Endothelial cell of umbilical vein (primary cell): ENCODE measurements around the gene CHMP1B. TPM values are rescaled to one million over a fixed set of nuclear protein-coding genes. Genes with fewer than 3 reads are reported as not detected.

Source experiments
- BruUV-seq: library from RNA; stranded (reverse); fragments of 400-500 nt; replicated peaks from 2 replicates; lab custom pipeline; 2021; lab: Mats Ljungman, UMichigan
- CTCF ChIA-PET: fragments of 300-600, 350-600 bp; sonication (Branson Sonifier 250); formaldehyde crosslinking; loops from one replicate; lab custom pipeline; 2021; ENCODE audit warnings: antibody characterized with exemption, inconsistent platforms; lab: Charles Lee
- POLR2A ChIA-PET: fragments of 300-600, 350-600 bp; sonication (Branson Sonifier 250); formaldehyde crosslinking; loops from one replicate; lab custom pipeline; 2021; ENCODE audit warnings: antibody characterized with exemption, inconsistent platforms; lab: Charles Lee
- DNase-seq: peaks from one replicate; pipeline ENCODE4 v3.0.0-alpha.2; 2011; ENCODE audit warnings: low read depth, low spot score
- FAIRE-seq: peaks from 2 replicates; lab custom pipeline; 2011; peaks lifted over from hg19 to GRCh38; lab: Jason Lieb, UNC
- H2AFZ ChIP-seq: 2 replicates; pipeline ENCODE4 v1.6.0; 2012; ENCODE audit warnings: low read depth, low read length, control low read depth, inconsistent platforms
- H3K27ac ChIP-seq: 2 replicates; pipeline ENCODE4 v1.5.1; 2011; ENCODE audit warnings: low read depth, mild to moderate bottlenecking, control low read depth, low read length, moderate library complexity; ENCODE audit not compliant: insufficient read depth
- H3K27me3 ChIP-seq, 2 experiments: 2 replicates each; pipeline versions ENCODE4 v1.6.0 to v1.6.1; 2011; ENCODE audit warnings: low read length in 2 of 2, mixed read lengths in 1 of 2; ENCODE audit not compliant: control insufficient read depth in 2 of 2, insufficient read depth in 2 of 2
- H3K36me3 ChIP-seq, 2 experiments: 2 replicates in 1 of 2; 3 replicates in 1 of 2; pipeline ENCODE4 v1.5.1; 2011; ENCODE audit warnings: low read length in 2 of 2, mild to moderate bottlenecking in 1 of 2, moderate library complexity in 1 of 2; ENCODE audit not compliant: control insufficient read depth in 2 of 2, insufficient read depth in 2 of 2; ENCODE audit errors: extremely low read depth in 1 of 2
- H3K4me1 ChIP-seq: 3 replicates; pipeline ENCODE4 v1.5.1; 2011; ENCODE audit warnings: mild to moderate bottlenecking, low read length; ENCODE audit not compliant: control insufficient read depth, insufficient read depth; ENCODE audit errors: extremely low read depth
- H3K4me2 ChIP-seq: 2 replicates; pipeline ENCODE4 v1.6.1; 2011; ENCODE audit warnings: low read length, control low read depth, mixed read lengths; ENCODE audit not compliant: insufficient read depth
- H3K4me3 ChIP-seq, 3 experiments: fragments of 200-600 bp in 1 of 3; sonication (generic), shearing (Covaris generic) in 1 of 3; replicated peaks in 1 of 3; 2 replicates each; pipeline ENCODE4 v1.5.1; 2011 to 2016; ENCODE audit warnings: control low read depth in 3 of 3, low read length in 3 of 3, mild to moderate bottlenecking in 2 of 3, inconsistent platforms in 1 of 3, low read depth in 1 of 3, moderate library complexity in 1 of 3; ENCODE audit not compliant: insufficient read depth in 1 of 3
- H3K79me2 ChIP-seq: 2 replicates; pipeline ENCODE4 v1.6.0; 2012; ENCODE audit warnings: low read length, inconsistent platforms; ENCODE audit not compliant: control insufficient read depth, insufficient read depth
- H3K9ac ChIP-seq: replicated peaks from 2 replicates; pipeline ENCODE3; 2011; ENCODE audit warnings: low read length, control low read depth; ENCODE audit not compliant: insufficient read depth; ENCODE audit errors: extremely low read depth
- H3K9me1 ChIP-seq: replicated peaks from 3 replicates; pipeline ENCODE4 v1.6.0; 2011; ENCODE audit warnings: mild to moderate bottlenecking, low read length; ENCODE audit not compliant: control insufficient read depth, insufficient read depth; ENCODE audit errors: extremely low read depth
- H3K9me3 ChIP-seq: replicated peaks from 2 replicates; pipeline ENCODE4 v1.5.1; 2012; ENCODE audit warnings: low read length, inconsistent platforms; ENCODE audit not compliant: control insufficient read depth, insufficient read depth
- H4K20me1 ChIP-seq: replicated peaks from 2 replicates; pipeline ENCODE3; 2011; ENCODE audit warnings: mild to moderate bottlenecking, low read length; ENCODE audit not compliant: control insufficient read depth, insufficient read depth; ENCODE audit errors: extremely low read depth
- EZH2 ChIP-seq: IDR thresholded peaks from 2 replicates; pipeline ENCODE4 v1.6.1; 2012; ENCODE audit warnings: borderline replicate concordance, low read depth, mild to moderate bottlenecking, moderate library complexity, low read length, inconsistent platforms; ENCODE audit not compliant: severe bottlenecking
- FOS ChIP-seq: IDR thresholded peaks from 2 replicates; pipeline ENCODE4 v1.6.1; 2011; ENCODE audit warnings: mild to moderate bottlenecking, low read length, moderate library complexity, borderline replicate concordance; ENCODE audit not compliant: insufficient read depth
- GATA2 ChIP-seq: IDR thresholded peaks from 2 replicates; pipeline ENCODE4 v1.7.0; 2011; ENCODE audit warnings: low read depth, mild to moderate bottlenecking, moderate library complexity, mixed read lengths, low read length; ENCODE audit not compliant: insufficient read length, insufficient read depth
- JUN ChIP-seq: IDR thresholded peaks from 2 replicates; pipeline ENCODE4 v1.6.1; 2011; ENCODE audit warnings: borderline replicate concordance, low read depth; ENCODE audit not compliant: insufficient read length, insufficient read depth
- MYC ChIP-seq: IDR thresholded peaks from one replicate; pipeline ENCODE4 v1.6.1; 2011; ENCODE audit warnings: mild to moderate bottlenecking, low read depth, low read length
- POLR2A ChIP-seq: IDR thresholded peaks from 2 replicates; pipeline ENCODE4 v1.6.1; 2012; ENCODE audit warnings: low read depth, mild to moderate bottlenecking, control low read depth, low read length
- POLR2AphosphoS5 ChIP-seq: IDR thresholded peaks from 2 replicates; pipeline ENCODE4 v1.6.1; 2012; ENCODE audit warnings: low read depth, mild to moderate bottlenecking, control low read depth, low read length, moderate library complexity; ENCODE audit not compliant: insufficient read depth
- dilution Hi-C: fragments of 300-500 bp; cut with MboI; formaldehyde crosslinking; loops from one replicate; pipeline ENCODE4 v1.15.0; 2019; ENCODE audit warnings: low sequenced_read_pairs; ENCODE audit not compliant: extremely low pct_ligation_motif_present
- intact Hi-C: fragments of 100-400 bp; cut with micrococcal nuclease; formaldehyde crosslinking; loops from one replicate; pipeline ENCODE4 v1.10.0; 2022
- polyA plus RNA-seq, 4 experiments: library from polyadenylated mRNA; depleted of rRNA in 3 of 4; stranded (reverse) in 3 of 4; unstranded in 1 of 4; fragments of >200 nt; gene quantifications; 2 replicates each; pipeline versions ENCODE4 v1.2.1 to v1.2.3, GENCODE V29; 2011 to 2012; ENCODE audit warnings: missing spikeins in 1 of 4
- total RNA-seq: library from RNA; stranded (reverse); gene quantifications from 2 replicates; pipeline ENCODE4 v1.2.3, GENCODE V29; 2021
- TF ChIP-seq, protein P1 (sequence below): IDR thresholded peaks from 2 replicates; pipeline ENCODE4 v1.6.1; 2011; ENCODE audit not compliant: insufficient read depth, insufficient read length
- TF ChIP-seq, protein P2 (sequence below), 2 donors: IDR thresholded peaks; 1 replicate in 1 of 2; 2 replicates in 1 of 2; pipeline ENCODE4 v1.5.1; 2011; ENCODE audit warnings: low read length in 2 of 2, mild to moderate bottlenecking in 2 of 2, moderate library complexity in 2 of 2, control low read depth in 1 of 2, inconsistent platforms in 1 of 2, low read depth in 1 of 2; ENCODE audit not compliant: insufficient read depth in 1 of 2; ENCODE audit errors: extremely low read depth in 1 of 2

The CHMP1B gene
- total and polyA plus RNA-seq, 2 donors (not counting 3 experiments of a cell fraction or from before 2014, with no cell fraction given) = 24.0 to 27.0 TPM

DNA sequence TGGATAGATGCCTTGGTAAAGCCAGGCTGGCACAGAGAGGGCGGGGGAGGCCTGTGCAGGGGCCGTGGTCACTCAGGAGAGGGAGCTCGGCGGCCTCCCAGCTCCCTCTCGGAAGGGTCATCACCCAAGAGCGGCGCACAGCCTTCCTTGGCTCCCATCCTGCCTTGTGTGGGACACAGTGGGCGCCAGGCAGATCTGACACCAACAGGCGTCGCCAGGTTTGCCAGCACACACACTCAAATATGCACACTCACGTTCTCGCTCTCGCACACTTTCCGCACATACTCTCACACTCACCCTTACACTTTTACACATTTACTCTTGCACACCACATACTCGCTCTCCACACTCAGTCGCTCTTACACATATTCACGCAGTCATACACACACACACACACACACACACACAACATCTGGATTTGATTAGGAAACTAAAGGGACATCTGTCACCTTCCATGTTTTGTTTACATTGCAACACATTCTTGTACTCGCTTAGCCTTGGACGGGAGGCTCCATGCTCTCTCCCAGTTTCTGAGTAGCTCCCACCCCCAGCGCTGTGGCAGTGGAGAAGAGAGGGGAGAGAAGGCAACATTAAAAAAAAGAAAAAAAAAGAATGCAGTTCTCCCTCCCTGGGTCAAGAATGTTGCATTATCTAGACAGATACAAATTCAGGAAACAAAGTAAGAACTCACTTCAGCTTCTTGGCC is 10.5 kb downstream of the CHMP1B start:
- BruUV-seq = no TSS peak
- no peak for TF ChIP-seq EZH2
- no peak for TF ChIP-seq POLR2AphosphoS5
- TF ChIP-seq POLR2A = no peak
- TF ChIP-seq, protein P1, sequence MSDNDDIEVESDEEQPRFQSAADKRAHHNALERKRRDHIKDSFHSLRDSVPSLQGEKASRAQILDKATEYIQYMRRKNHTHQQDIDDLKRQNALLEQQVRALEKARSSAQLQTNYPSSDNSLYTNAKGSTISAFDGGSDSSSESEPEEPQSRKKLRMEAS = no peak
- no peak for TF ChIP-seq MYC
- no peak for TF ChIP-seq JUN
- TF ChIP-seq FOS = no peak
- no peak for TF ChIP-seq GATA2
- TF ChIP-seq, protein P2, sequence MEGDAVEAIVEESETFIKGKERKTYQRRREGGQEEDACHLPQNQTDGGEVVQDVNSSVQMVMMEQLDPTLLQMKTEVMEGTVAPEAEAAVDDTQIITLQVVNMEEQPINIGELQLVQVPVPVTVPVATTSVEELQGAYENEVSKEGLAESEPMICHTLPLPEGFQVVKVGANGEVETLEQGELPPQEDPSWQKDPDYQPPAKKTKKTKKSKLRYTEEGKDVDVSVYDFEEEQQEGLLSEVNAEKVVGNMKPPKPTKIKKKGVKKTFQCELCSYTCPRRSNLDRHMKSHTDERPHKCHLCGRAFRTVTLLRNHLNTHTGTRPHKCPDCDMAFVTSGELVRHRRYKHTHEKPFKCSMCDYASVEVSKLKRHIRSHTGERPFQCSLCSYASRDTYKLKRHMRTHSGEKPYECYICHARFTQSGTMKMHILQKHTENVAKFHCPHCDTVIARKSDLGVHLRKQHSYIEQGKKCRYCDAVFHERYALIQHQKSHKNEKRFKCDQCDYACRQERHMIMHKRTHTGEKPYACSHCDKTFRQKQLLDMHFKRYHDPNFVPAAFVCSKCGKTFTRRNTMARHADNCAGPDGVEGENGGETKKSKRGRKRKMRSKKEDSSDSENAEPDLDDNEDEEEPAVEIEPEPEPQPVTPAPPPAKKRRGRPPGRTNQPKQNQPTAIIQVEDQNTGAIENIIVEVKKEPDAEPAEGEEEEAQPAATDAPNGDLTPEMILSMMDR (IDR thresholded peaks at IDR 0.05; ENCODE audit: extremely low read depth in 1 of 2, insufficient read depth in 1 of 2, low read depth in 1 of 2, low read length in 2 of 2) = no peak
- FAIRE-seq (no peak), DNase-seq (no peak)
- no peak overlapping the region for H2AFZ ChIP-seq
- dilution Hi-C loops (no loop called here), intact Hi-C loops (loop anchor here (2.0 kb wide), 1 partner anchor 47 kb away; the partner anchor contains the start of gene MPPE1)
- H3K27ac ChIP-seq = no peak overlapping the region
- no peaks in the 10 kb centered on the region for H3K9me3 ChIP-seq
- no peaks in the 10 kb centered on the region for H3K9me1 ChIP-seq
- no peaks in the 10 kb centered on the region for H4K20me1 ChIP-seq
- no peaks in the 10 kb centered on the region for H3K36me3 ChIP-seq
- H3K4me3 ChIP-seq = no peak overlapping the region
- H3K27me3 ChIP-seq = no peaks in the 10 kb centered on the region
- H3K9ac ChIP-seq = no peak overlapping the region
- H3K4me2 ChIP-seq = no peak overlapping the region
- POLR2A ChIA-PET = no interaction called here
- no peaks in the 10 kb centered on the region for H3K79me2 ChIP-seq
- CTCF ChIA-PET = no interaction called here
- peaks cover 31% of the 10 kb centered on the region for H3K4me1 ChIP-seq
